ENCODE measurements around the gene SBK3.

Gene SBK3

DNA sequence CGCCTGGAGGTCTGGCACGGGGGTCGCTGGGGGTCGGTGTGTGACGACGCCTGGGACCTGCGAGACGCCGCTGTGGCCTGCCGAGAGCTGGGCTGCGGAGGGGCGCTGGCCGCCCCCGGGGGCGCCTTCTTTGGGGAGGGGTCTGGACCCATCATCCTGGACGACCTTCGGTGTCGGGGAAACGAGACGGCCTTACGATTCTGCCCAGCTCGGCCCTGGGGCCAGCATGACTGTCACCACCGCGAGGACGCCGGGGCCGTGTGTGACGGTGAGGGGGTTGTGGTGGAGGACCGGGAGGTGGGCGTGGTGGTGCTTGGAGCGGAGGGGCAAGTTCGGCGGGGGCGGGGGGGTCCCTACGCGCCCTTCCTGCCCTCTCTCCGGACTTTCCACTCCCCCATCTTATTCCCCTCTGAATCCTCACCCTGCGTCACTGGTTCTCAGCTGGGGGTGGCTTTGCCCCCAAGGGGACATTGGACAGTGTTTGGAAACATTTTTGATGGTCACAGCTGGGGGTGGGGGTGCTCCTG lies 51.6 kb downstream of the SBK3 start:
- no peaks in the 10 kb centered on the region for H3K36me3 Mint-ChIP-seq
- no peak overlapping the region for H3K4me3 Mint-ChIP-seq
- no peak overlapping the region for H3K27ac Mint-ChIP-seq
- H3K27me3 Mint-ChIP-seq, result peaks cover 1% of the 10 kb centered on the region
- H3K4me1 Mint-ChIP-seq, result no peaks in the 10 kb centered on the region
- H3K9me3 Mint-ChIP-seq, result no peaks in the 10 kb centered on the region

DNA sequence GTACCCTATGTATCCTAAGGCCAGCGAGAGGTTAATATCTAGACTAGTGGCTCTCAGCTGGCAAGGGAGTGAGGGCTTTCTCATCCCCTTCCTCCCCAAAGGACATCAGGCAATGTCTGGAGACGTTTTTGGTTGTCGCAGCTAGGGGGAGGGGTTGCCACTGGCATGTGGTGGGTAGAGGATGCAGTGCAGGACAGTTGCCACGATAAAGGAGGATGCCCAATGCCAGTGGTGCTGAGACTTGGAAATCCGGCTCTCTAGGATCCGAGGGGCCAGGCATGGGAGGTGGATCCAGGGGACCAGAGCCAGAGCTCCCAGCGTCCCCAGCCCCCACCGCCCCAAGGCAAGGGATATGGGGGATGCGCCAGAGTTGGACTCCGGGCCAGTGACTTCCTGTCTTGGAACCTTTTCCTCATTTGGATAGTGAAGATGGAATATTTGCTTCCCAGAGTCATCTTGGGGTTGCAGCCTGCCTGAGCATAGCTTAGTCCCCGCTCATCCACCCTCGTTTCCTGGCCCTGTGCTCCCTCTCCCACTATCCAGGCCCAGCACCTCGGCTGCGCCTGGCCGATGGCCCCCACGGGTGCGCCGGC lies 52.2 kb downstream of the SBK3 start:
- no peaks in the 10 kb centered on the region for H3K4me1 Mint-ChIP-seq
- no peak overlapping the region for H3K27ac Mint-ChIP-seq
- H3K27me3 Mint-ChIP-seq, result peaks cover 1% of the 10 kb centered on the region
- no peaks in the 10 kb centered on the region for H3K9me3 Mint-ChIP-seq
- H3K36me3 Mint-ChIP-seq, result no peaks in the 10 kb centered on the region
- H3K4me3 Mint-ChIP-seq, result no peak overlapping the region

DNA sequence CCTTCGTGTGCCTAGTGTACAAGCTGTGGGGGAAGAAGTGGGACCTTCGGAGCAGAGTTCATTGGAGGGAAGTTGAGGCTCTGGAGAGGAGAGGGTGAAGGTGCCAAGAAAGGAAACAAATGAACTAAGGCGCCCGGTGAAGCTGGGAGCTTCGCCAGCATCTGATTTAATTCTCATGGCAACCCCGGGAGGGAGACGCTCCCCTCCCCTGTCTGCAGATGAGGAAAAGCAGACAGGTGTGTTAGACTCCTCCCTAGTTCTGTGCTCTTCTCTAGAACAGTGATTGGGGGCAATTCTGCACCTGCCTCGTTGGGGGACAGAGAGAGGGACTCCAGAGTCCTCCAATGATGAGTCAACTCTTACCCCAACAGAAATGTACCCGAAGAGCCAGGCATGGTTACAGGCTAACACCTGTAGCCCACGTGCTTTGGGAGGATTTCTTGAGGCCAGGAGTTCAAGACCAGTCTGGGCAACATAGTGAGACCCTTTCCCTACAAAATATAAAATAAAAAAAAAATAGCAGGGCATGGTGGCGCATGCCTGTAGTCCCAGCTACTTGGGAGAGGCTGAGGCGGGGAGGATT lies 52.9 kb downstream of the SBK3 start:
- no peak overlapping the region for H3K27ac Mint-ChIP-seq
- no peak overlapping the region for H3K4me3 Mint-ChIP-seq
- H3K27me3 Mint-ChIP-seq, result peaks cover 1% of the 10 kb centered on the region
- H3K36me3 Mint-ChIP-seq, result no peaks in the 10 kb centered on the region
- H3K9me3 Mint-ChIP-seq, result no peaks in the 10 kb centered on the region
- peaks cover 2% of the 10 kb centered on the region for H3K4me1 Mint-ChIP-seq

DNA sequence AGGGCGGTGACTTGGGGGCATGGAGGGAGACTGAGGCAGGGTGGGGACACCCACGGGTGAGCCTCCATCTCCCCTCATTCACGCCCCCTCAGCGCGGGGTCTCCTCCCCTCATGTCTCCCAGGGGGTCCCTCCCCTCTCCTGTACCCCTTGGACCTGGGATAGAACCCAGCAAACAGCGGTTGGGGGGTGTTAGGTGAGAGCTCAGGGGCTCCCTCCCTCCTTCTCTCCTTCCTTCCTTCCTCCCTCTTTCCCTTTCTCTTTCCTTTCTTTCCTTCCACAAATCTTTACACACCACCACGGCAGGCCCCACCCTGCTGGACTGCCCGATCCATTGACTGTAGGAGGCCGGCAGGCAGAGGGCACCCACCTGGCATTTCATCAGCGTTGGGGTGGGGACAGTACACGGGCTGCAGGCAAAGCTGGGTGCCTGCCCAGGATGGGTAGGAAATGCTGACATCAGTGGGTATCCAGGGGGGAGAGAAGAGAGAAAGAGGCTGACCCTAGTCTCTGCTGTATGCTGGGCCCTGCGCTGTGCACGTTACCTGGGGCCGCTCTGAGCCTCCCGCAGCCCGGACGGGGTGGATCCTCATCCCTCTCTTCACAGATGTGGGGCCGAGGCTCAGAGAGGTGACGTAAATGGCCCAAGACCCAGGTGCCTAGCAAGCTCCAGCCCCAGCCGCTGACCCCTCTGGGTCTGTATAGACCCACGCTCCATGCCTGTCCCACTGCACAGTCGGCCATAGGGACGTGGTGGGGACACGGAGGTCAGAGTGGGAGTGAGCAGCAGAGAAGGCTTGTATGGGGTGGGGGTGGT lies 53.6 kb downstream of the SBK3 start:
- Mint-ChIP-seq H3K4me3 (no peak overlapping the region), H3K36me3 (no peaks in the 10 kb centered on the region), H3K27me3 (peaks cover 1% of the 10 kb centered on the region), H3K27ac (no peak overlapping the region), H3K4me1 (peaks cover 6% of the 10 kb centered on the region), H3K9me3 (no peaks in the 10 kb centered on the region)

Data from activated naive CD4-positive, alpha-beta T cell treated with anti-CD3 and anti-CD28 coated beads, Interleukin-2, amount 50 U/mL, for 24 hours (primary cell).